ENCODE measurements around the gene KCNG2.
"Not testable (repeated sequence)": the region's sequence is repeated elsewhere in the genome, so short reads cannot be mapped to it uniquely, and the experiment has no call there.

The KCNG2 gene

DNA sequence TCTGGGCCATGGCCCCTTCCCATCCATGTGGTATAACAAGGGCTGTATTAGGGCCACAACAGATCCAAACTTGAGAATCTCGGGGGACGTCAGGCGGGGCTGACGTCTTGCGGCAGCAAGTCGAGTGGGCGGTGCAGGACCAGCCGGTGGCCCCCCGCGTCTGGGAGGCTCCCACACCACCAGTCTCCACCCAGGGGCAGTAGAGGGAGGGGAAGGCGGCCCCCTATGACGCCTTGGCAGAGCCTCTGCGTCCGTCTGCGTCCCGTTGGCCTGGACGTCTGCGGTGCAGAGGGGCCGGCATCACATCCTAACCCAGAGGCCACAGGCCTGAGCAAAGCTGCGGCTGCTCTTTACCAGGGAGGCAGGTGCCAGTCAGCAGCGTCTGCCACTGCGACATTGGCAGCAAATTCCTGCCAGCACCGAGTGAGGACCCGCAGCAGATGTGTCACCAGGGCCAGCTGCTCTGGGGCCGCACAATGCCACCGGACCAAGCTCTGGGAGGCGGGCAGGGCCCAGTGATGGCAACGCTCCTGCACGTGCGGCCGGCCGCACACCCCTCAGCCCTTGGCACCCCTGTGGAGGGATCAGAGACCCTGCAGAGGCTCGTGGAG, 73.8 kb downstream of the KCNG2 start:
- no peak for DNase-seq
- Mint-ChIP-seq H3K27ac (no peak overlapping the region), H3K9me3 (no peaks in the 10 kb centered on the region), H3K4me3 (no peak overlapping the region), H3K27me3 (peaks cover 0 to 4% of the 10 kb centered on the region in 2 donors), H3K36me3 (no peaks in the 10 kb centered on the region), H3K4me1 (peaks cover 0 to 5% of the 10 kb centered on the region in 2 donors)
- ATAC-seq (replicated peaks) = no peak

DNA sequence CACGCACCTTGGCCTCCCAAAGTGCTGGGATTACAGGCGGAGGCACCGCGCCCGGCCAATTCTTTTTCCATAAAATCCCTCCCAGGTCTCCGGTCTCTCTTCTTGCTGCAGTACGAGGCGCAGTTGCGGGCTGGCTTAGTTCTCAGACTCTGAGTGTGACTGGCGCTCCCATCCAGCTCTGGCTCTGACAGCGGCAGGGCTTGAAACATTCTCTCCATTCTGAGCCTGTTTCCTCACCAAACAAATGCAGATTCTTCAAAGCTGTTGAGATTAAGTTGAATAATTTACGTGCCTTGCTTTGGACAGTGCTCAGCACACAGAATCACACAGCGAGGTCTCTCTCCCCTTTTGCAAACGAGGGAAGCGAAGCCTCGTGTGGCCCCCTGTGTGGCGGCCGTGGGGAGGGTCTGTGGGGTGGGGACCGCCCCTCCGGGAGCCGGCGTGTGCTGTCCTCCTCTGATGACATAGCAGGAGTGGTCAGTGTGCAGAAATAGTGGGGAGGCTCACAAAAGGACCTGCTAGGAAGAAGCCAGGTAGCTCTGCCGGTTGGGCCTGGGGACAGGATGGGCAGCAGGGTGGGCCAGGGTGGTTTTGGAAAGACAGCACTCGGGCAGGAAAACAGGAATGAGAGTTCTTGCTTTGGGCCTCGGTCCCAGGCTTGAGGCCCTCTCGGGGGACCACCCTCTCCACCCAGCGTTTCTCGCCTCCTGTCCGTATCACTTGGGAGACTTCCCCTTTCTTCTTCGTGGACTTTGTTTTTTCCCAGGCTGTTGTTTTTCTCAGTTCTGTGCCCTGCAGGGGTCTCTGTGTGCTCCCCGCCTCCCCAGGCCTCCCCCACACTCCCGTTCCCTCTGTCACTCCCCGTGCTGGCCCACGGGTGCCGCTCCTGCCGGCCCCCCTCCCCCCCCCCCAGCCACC, 75.0 kb downstream of the KCNG2 start:
- H3K9me3 Mint-ChIP-seq = no peaks in the 10 kb centered on the region
- no peak overlapping the region for H3K27ac Mint-ChIP-seq
- H3K4me3 Mint-ChIP-seq = no peak overlapping the region
- no peaks in the 10 kb centered on the region for H3K36me3 Mint-ChIP-seq
- ATAC-seq (replicated peaks) = no peak
- peaks cover 0 to 4% of the 10 kb centered on the region in 2 donors for H3K27me3 Mint-ChIP-seq
- DNase-seq = no peak
- peaks cover 0 to 5% of the 10 kb centered on the region in 2 donors for H3K4me1 Mint-ChIP-seq

DNA sequence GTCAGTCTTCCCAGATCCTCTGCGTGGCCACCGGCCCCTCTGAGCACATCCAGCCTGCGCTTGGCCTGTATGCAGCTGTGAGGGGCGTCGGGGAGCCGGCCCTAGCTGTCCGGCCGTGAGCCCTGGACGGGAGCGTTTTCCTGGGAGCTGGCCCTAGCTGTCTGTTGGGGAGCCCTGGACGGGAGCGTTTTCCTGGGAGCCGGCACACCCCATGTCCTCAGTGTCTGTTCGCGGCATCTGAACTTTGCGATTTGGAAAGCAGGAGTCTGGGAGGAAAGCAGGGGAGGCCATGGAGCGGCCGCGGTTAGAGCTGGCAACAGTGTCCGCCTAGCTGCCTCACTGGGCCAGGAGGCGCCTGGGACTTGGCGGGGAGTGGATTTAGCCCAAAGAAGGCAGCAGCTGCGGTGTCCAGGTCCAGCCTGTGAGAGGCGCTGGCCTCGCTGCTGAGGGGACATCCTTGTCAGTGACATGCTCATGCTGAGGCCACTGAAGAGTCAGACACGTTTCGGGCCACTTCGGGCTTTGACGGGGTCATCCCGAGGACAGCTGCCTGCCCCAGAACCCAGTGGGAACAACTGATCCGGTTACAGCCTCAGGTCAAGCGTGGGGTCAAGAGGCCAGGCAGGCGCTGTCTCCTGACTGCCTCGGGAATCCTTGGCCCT, 75.8 kb downstream of the KCNG2 start:
- Mint-ChIP-seq H3K4me3 (no peak overlapping the region), H3K36me3 (no peaks in the 10 kb centered on the region), H3K4me1 (peaks cover 0 to 5% of the 10 kb centered on the region in 2 donors), H3K27me3 (peaks cover 0 to 4% of the 10 kb centered on the region in 2 donors), H3K27ac (no peak overlapping the region), H3K9me3 (no peaks in the 10 kb centered on the region)
- DNase-seq (no peak), ATAC-seq (replicated peaks) (no peak)

DNA sequence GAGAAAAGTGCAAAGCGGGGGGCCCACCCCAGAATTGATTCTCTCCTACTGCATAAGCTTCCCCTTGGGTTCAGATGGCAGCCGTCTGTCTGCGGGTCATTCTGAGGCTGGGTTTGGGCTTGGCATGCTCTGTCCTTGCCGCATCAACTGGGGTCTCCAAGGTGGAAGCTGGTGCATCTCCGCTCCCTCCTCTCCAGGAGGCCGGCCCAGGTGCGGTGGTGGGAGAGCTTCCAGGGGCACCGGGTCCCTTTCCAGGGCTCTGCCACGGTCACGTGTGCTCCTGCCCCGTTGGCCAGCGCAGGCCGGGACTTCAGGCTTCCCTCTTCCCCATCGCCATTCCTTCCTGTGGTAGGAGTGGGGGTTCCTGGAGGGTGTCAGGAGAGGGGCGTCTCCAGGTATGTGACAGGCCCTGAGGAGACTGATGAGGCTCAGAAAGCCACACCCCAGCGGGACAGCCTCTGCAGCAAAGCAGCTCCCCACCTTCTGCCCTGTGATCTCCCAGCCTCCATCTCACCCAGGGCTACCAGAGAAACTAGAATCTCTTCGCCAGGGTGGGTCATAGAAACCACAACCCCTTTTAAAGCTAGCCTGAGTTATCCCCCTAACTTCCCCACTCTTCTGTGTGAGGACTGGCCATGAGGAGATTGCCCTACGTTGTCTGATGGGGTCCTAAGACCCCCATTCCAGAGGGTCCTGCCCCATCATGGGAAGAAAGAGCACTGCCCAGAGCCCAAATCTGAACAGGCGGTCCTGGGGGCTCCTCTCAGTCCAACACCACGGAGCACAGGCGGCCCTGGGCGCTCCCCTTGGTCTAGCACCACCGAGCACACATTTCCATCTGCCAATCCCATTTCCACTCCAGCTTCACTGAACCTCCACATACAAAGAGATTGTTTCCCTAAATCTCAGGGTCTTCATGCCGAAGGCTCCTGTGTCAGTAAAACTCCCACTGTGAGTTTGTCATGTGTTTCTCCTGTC, 77.1 kb downstream of the KCNG2 start:
- ATAC-seq (replicated peaks) (peak in 1 of 2 donors; percentile 12), DNase-seq (no peak)
- no peaks in the 10 kb centered on the region for H3K36me3 Mint-ChIP-seq
- H3K27ac Mint-ChIP-seq = no peak overlapping the region
- peaks cover 0 to 5% of the 10 kb centered on the region in 2 donors for H3K4me1 Mint-ChIP-seq
- H3K4me3 Mint-ChIP-seq = no peak overlapping the region
- H3K27me3 Mint-ChIP-seq = peaks cover 0 to 4% of the 10 kb centered on the region in 2 donors
- H3K9me3 Mint-ChIP-seq = peaks cover 3 to 4% of the 10 kb centered on the region in 2 donors

DNA sequence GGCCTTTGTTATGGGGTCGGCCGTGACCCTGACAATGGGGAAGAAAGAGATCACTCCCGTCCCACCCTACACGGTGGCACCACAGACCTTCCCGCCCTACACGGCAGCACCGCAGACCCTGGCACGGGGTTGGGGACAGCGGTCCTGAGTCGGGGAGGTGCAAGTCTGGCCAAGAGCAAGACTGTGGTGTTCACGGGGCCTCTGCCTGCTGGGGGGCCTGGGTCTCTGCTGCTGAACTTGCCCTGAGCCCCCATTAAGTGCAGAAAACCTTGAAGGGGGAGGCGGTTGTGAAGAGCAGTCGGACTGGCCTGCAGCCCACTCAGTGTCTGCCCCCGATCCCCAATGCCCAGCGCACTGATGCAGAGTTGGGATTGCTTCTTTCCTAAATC, 77.8 kb downstream of the KCNG2 start:
- Mint-ChIP-seq H3K9me3 (peaks cover 3 to 4% of the 10 kb centered on the region in 2 donors), H3K27me3 (peaks cover 0 to 4% of the 10 kb centered on the region in 2 donors), H3K27ac (no peak overlapping the region), H3K4me1 (peaks cover 0 to 5% of the 10 kb centered on the region in 2 donors), H3K4me3 (no peak overlapping the region), H3K36me3 (no peaks in the 10 kb centered on the region)
- no peak for ATAC-seq (replicated peaks)
- DNase-seq = no peak

DNA sequence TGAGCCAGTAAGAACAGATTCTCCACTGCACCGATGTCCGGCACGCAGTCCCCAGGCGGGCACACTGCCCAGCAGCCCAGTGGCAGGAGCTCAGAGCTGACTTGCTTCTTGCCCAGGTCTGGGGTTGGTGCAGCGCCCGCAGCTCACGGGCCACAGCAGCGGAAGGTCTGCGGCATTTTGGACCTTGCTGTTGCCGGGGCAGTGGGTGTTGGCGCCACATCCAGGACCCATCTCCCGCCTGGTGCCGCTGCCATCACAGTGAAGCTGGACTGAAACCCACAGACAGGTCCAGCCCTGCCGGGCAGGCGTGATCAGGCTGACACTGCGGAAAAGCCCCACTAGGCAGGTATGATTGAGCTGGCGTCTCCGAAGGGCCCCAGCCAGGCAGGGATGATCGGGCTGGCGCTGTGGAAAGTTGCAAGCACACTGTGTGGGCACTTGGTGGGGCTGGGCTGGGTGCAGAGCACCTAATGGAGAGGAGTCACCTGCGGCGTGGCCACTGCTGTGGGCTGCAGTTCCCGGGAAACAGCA, 78.3 kb downstream of the KCNG2 start:
- no peak overlapping the region for H3K27ac Mint-ChIP-seq
- peaks cover 3 to 4% of the 10 kb centered on the region in 2 donors for H3K9me3 Mint-ChIP-seq
- DNase-seq (no peak), ATAC-seq (replicated peaks) (no peak)
- H3K36me3 Mint-ChIP-seq = no peaks in the 10 kb centered on the region
- H3K4me1 Mint-ChIP-seq = peaks cover 0 to 5% of the 10 kb centered on the region in 2 donors
- H3K4me3 Mint-ChIP-seq = no peak overlapping the region
- H3K27me3 Mint-ChIP-seq = peaks cover 0 to 4% of the 10 kb centered on the region in 2 donors

DNA sequence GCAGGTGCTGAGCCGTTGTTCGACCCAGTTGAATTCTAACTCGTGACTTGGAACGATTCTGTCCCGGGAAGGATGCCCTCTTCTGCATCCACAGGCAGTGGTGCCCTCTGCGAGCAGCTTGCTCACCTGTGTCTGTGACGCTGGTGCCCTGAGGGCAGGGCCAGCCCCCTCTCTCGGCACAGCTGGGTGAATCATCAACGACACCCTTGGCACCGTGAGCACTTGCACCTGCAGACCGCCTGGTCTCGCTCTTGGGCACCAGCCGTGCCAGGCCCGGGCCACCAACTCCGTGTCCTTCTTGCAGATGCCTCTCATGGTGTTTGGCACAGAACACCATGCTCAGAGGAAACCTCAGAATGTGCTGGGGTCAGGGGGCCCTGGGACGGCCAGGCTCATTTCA, 78.8 kb downstream of the KCNG2 start:
- ATAC-seq (replicated peaks) (no peak), DNase-seq (no peak)
- H3K27ac Mint-ChIP-seq = no peak overlapping the region
- H3K9me3 Mint-ChIP-seq = peaks cover 3 to 4% of the 10 kb centered on the region in 2 donors
- peaks cover 0 to 5% of the 10 kb centered on the region in 2 donors for H3K4me1 Mint-ChIP-seq
- H3K27me3 Mint-ChIP-seq = peaks cover 0 to 4% of the 10 kb centered on the region in 2 donors
- no peak overlapping the region for H3K4me3 Mint-ChIP-seq
- H3K36me3 Mint-ChIP-seq = no peaks in the 10 kb centered on the region

DNA sequence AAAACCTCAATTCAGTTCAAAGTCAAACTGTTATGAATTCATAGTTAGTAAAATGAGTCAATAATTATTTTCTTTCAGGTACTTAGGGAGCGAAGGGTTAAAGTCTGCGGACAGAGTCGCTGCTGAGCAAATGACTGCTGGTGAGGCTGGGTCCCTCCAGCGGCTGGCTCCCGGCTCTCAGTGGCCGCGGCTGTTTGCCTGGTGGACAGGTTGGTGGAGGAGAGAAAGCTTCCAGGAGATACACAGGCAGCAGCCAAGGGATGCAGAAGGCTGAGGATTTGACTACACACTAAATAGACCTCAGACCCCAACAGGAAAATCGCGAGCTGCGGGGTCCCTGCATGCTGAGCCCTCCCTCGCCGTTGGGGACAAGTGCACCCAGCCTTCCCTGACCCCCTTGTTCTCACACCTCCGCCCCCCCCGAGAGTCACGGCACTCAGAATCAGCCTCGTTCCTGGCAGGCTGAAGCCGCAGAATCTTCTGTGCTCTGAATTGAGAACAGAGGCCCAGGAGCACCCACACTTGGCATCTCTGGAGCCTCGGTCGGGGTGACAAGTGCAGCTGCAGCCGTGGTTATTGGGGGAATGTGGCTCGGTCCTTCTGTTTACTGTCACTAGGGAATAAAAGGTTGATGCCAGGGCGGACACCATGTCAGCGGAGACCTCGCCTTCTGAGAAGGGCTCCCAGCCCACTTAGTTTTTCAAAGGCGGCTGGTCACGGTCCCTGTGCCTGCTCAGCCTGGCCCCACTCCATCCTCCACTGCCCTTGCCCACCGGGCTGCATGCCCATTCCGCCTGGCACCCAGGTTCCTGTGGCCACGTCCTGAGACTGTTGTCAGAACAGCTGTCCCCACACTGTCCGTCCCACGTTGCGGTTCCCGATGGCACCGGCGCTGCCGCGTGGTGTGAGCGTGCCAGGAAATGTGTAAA, 79.7 kb downstream of the KCNG2 start:
- ATAC-seq (replicated peaks) (no peak), DNase-seq (no peak)
- peaks cover 0 to 3% of the 10 kb centered on the region in 2 donors for H3K4me1 Mint-ChIP-seq
- no peaks in the 10 kb centered on the region for H3K36me3 Mint-ChIP-seq
- peaks cover 0 to 3% of the 10 kb centered on the region in 2 donors for H3K27me3 Mint-ChIP-seq
- no peak overlapping the region for H3K27ac Mint-ChIP-seq
- no peak overlapping the region for H3K4me3 Mint-ChIP-seq
- peaks cover 3 to 4% of the 10 kb centered on the region in 2 donors for H3K9me3 Mint-ChIP-seq

DNA sequence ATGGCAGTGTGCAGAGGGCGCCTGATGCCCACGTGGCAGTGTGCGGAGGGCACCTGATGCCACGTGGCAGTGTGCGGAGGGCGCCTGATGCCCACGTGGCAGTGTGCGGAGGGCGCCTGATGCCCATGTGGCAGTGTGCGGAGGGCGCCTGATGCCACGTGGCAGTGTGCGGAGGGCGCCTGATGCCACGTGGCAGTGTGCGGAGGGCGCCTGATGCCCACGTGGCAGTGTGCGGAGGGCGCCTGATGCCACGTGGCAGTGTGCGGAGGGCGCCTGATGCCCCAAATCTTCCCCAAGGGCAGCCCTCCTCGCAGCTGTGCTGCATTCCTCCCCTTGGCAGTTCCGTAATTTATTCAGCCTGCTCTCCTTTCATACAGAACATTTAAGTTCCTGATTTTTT, 80.5 kb downstream of the KCNG2 start:
- H3K27ac Mint-ChIP-seq; H3K36me3 Mint-ChIP-seq; DNase-seq; H3K27me3 Mint-ChIP-seq; H3K4me1 Mint-ChIP-seq; H3K9me3 Mint-ChIP-seq; H3K4me3 Mint-ChIP-seq; ATAC-seq (replicated peaks): not testable (repeated sequence)

DNA sequence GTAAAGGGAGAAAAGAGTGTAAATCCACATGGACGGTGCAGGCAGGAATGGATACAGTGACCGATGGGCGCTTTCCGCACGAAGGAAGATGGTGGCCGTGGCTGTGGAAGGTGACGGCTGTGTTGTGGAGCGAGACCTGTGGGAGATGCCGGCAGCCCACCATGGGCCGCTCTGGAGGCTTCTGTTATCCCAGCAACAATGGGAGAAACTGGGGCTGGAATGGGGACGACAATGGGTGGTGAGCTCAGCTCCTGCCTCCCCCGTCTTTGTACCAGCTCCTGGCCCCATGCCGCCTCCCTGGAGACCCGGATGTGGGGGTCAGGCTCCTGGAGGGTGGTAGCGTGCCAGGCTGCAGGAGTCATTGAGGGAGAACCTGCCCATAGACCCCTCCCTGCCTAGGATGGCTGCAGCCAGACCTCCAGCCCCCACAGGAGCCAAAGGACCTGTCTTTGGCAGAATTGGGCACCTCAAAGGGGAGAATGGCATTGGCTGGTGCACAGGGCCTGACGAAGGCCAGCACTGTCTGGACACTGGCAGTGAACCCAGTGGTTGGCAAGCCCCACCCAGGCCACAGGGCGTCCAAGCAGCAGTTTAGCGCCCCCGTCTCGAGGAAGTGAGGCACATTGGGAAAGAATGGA, 81.1 kb downstream of the KCNG2 start:
- Mint-ChIP-seq H3K4me1 (no peaks in the 10 kb centered on the region), H3K4me3 (no peak overlapping the region), H3K27me3 (no peaks in the 10 kb centered on the region), H3K36me3 (no peaks in the 10 kb centered on the region), H3K27ac (no peak overlapping the region), H3K9me3 (peaks cover 3 to 4% of the 10 kb centered on the region in 2 donors)
- DNase-seq = no peak
- ATAC-seq (replicated peaks) = no peak

DNA sequence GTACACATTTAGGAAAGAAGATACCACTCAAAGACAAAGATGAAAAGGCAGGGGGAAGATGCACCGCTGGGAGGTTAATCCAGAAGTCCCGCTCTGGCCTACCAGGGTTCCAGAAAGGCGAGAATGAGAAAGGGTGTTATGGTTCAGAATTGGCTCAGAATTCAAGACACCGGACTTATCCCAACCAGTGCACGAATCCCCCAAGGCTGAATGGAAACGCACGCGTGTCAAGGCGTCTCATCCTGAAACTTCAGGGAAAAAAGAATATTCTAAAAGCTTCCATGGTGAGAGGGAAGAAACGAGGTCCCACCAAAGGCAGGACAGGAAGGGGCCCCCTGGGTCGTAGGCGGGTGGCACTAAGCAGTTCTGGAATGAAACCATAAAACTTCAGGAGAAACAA, 81.8 kb downstream of the KCNG2 start:
- H3K36me3 Mint-ChIP-seq = no peaks in the 10 kb centered on the region
- no peak for DNase-seq
- H3K27ac Mint-ChIP-seq = no peak overlapping the region
- H3K4me1 Mint-ChIP-seq = no peaks in the 10 kb centered on the region
- peaks cover 3 to 4% of the 10 kb centered on the region in 2 donors for H3K9me3 Mint-ChIP-seq
- H3K4me3 Mint-ChIP-seq = no peak overlapping the region
- ATAC-seq (replicated peaks) = no peak
- no peaks in the 10 kb centered on the region for H3K27me3 Mint-ChIP-seq

DNA sequence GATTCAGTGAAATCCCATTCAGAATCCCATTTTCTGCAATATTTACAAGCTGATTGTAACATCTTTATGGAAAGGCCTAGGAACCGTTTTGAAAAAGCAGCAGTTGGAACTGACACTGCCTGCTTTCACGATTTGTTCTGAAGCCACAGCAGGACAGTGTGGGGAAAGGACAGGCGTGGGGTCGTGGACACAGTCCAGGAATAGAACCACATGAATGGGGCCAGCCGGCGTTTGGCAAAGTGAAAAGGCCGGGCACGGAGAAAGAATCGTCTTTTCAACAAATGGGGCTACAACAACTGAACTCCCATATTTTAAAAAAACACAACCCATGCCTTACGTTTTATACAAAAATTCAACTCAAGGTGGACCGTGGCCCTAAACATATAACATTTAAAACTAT, 84.0 kb downstream of the KCNG2 start:
- no peaks in the 10 kb centered on the region for H3K4me1 Mint-ChIP-seq
- DNase-seq (no peak), ATAC-seq (replicated peaks) (no peak)
- no peaks in the 10 kb centered on the region for H3K36me3 Mint-ChIP-seq
- H3K9me3 Mint-ChIP-seq = peaks cover 3 to 4% of the 10 kb centered on the region in 2 donors
- H3K27ac Mint-ChIP-seq = no peak overlapping the region
- H3K4me3 Mint-ChIP-seq = no peak overlapping the region
- no peaks in the 10 kb centered on the region for H3K27me3 Mint-ChIP-seq
